Psoas muscle (tissue), 8 donors: Measurements from ENCODE around the gene CATSPERZ. TPM values are rescaled to one million over a fixed set of nuclear protein-coding genes. Genes with fewer than 3 reads are reported as not detected.
"Not testable (repeated sequence)": the region's sequence is repeated elsewhere in the genome, so short reads cannot be mapped to it uniquely, and the experiment has no call there.

Source experiments
- ATAC-seq, 4 donors: fragments of 200-7000 bp; cut with Tn5 transposase; one replicate each; pipeline ENCODE4 v1.9.1; 2020; ENCODE audit warnings: moderate library complexity in 3 of 4, mild to moderate bottlenecking in 2 of 4
- DNase-seq, 2 donors: peaks; one replicate each; pipeline ENCODE4 v3.0.0-alpha.2; 2020
- H3K27ac ChIP-seq: fragments of 200-600 bp; one replicate; pipeline ENCODE4 v1.8.0; 2022
- H3K27me3 ChIP-seq, 3 donors: fragments of 200-600 bp in 1 of 3; one replicate each; pipeline versions ENCODE4 v1.6.1 to v1.8.0; 2013 to 2022; ENCODE audit warnings: low read length in 2 of 3, mild to moderate bottlenecking in 2 of 3, moderate library complexity in 1 of 3; ENCODE audit not compliant: insufficient read depth in 3 of 3
- H3K36me3 ChIP-seq, 2 donors: fragments of 200-600 bp in 1 of 2; one replicate each; pipeline versions ENCODE4 v1.6.1 to v1.8.0; 2013 to 2022; ENCODE audit warnings: low read depth in 1 of 2, mild to moderate bottlenecking in 1 of 2, moderate library complexity in 1 of 2; ENCODE audit not compliant: insufficient read depth in 1 of 2
- H3K4me1 ChIP-seq: fragments of 200-600 bp; one replicate; pipeline ENCODE4 v1.8.0; 2022
- H3K4me3 ChIP-seq: fragments of 200-600 bp; one replicate; pipeline ENCODE4 v1.8.0; 2022; ENCODE audit warnings: mild to moderate bottlenecking
- H3K9me3 ChIP-seq: fragments of 200-600 bp; one replicate; pipeline ENCODE4 v1.8.0; 2022
- CTCF ChIP-seq: fragments of 200-600 bp; IDR thresholded peaks from one replicate; pipeline ENCODE4 v1.8.0; 2022; ENCODE audit warnings: antibody characterized with exemption
- WGBS, 3 donors: extraction: QIAGEN DNeasy Blood & Tissue Kit; methylation state at CpG; one replicate each; pipeline versions ENCODE4 v1.1.6 to v1.1.7; 2013; 5-methylcytosine and 5-hydroxymethylcytosine counted together
- intact Hi-C, 2 donors: fragments of 100-400 bp; cut with DNase I; formaldehyde crosslinking; loops; one replicate each; pipeline versions ENCODE4 v1.11.0 to v1.14.2; 2022
- polyA plus RNA-seq, 3 donors: library from polyadenylated mRNA; stranded (reverse); fragments of 200-250 nt; gene quantifications; one replicate each; pipeline ENCODE4 v1.2.3, GENCODE V29; 2013
- total RNA-seq, 4 donors: library from RNA; stranded (reverse); fragmentation: NEBNext Ultra II Directional in 2 of 4; extraction: Animal tissue kit (Norgen Biotek cat#: 25700) in 2 of 4; gene quantifications; one replicate each; pipeline versions ENCODE4 v1.2.1 to v1.2.4, GENCODE V29; 2021 to 2023
- donor health status: healthy with polysubstance abuse.
- donor health status: DM: no; HTN: no; CAD: no; lungs with moderate emphysema.
- donor health status: Bipolar disorder and iron deficiency.
- donor health status: healthy.
- donor health status: DM: yes; HTN: yes; CAD: no.
- donor health status: DM: no; HTN: no; CAD: no.
- donor health status: DM: no; HTN: no; CAD: no.
- donor health status: DM: yes; HTN: yes; CAD: no.

Gene CATSPERZ
- total and polyA plus RNA-seq, 7 donors, result 0.05 TPM; not detected in 6

- Histone ChIP-seq H3K27ac (peak overlapping the region; percentile 90), H3K27me3 (peaks cover 0 to 9% (median 0%) of the 10 kb centered on the region in 3 donors), H3K9me3 (no peaks in the 10 kb centered on the region), H3K4me3 (peak overlapping the region; percentile 87), H3K4me1 (peaks cover 18% of the 10 kb centered on the region), H3K36me3 (peaks cover 5 to 8% of the 10 kb centered on the region in 2 donors)
- ATAC-seq (peak; percentile 7 to 42 (median 30)), DNase-seq (peak; percentile 71 to 82)
- intact Hi-C loops, result no loop called here
- peak; percentile 19 for TF ChIP-seq CTCF
- 1% methylated on average over 47 to 71 of the region's 71 CpGs for WGBS, 3 donors
Observed at GRCh38 chr11:64305691-64306562, 5.8 kb downstream of the CATSPERZ start.

- intact Hi-C loops, result no loop called here
- Histone ChIP-seq H3K27me3 (peaks cover 0 to 9% (median 0%) of the 10 kb centered on the region in 3 donors), H3K4me1 (peaks cover 18% of the 10 kb centered on the region), H3K9me3 (no peaks in the 10 kb centered on the region), H3K27ac (peak overlapping the region; percentile 90), H3K36me3 (peaks cover 5 to 8% of the 10 kb centered on the region in 2 donors), H3K4me3 (peak overlapping the region; percentile 87)
- DNase-seq (no peak), ATAC-seq (no peak)
- 28 to 37% (median 32%) methylated on average over 9 of the region's 9 CpGs for WGBS, 3 donors
- no peak for TF ChIP-seq CTCF
Observed at GRCh38 chr11:64306563-64306875, 6.4 kb downstream of the CATSPERZ start.

- DNase-seq (peak; percentile 51 to 79), ATAC-seq (peak in 1 of 4 donors; percentile 20)
- Histone ChIP-seq H3K27ac (peak overlapping the region; percentile 90), H3K4me1 (peaks cover 20% of the 10 kb centered on the region), H3K9me3 (no peaks in the 10 kb centered on the region), H3K36me3 (peaks cover 5 to 8% of the 10 kb centered on the region in 2 donors), H3K4me3 (peak overlapping the region; percentile 87), H3K27me3 (peaks cover 0 to 4% (median 0%) of the 10 kb centered on the region in 3 donors)
- intact Hi-C loops, result no loop called here
- WGBS, 3 donors, result 67 to 73% (median 70%) methylated on average over 14 to 15 of the region's 15 CpGs
- TF ChIP-seq CTCF, result no peak
Observed at GRCh38 chr11:64306876-64307622, 6.9 kb downstream of the CATSPERZ start.

GRCh38 chr11:64307795-64308194 is 7.6 kb downstream of the CATSPERZ start:
- DNase-seq, H3K4me3 ChIP-seq, ATAC-seq, intact Hi-C loops, H3K27me3 ChIP-seq, H3K36me3 ChIP-seq, H3K9me3 ChIP-seq, H3K27ac ChIP-seq: not testable (repeated sequence)
- 90 to 94% (median 93%) methylated on average over 5 of the region's 5 CpGs for WGBS, 3 donors
- H3K4me1 ChIP-seq, result peaks cover 23% of the 10 kb centered on the region

GRCh38 chr11:64312947-64313346 is 12.8 kb downstream of the CATSPERZ start:
- no peak for ATAC-seq
- DNase-seq, result no peak
- TF ChIP-seq CTCF, result no peak
- no peaks in the 10 kb centered on the region for H3K27me3 ChIP-seq
- 78 to 90% (median 85%) methylated on average over 10 of the region's 10 CpGs for WGBS, 3 donors
- H3K4me3 ChIP-seq, result no peak overlapping the region
- no peaks in the 10 kb centered on the region for H3K9me3 ChIP-seq
- intact Hi-C loops, result no loop called here
- H3K4me1 ChIP-seq, result peaks cover 31% of the 10 kb centered on the region
- peaks cover 5 to 31% of the 10 kb centered on the region in 2 donors for H3K36me3 ChIP-seq
- peak overlapping the region; percentile 83 for H3K27ac ChIP-seq
